GM18867 (cell line): ENCODE data around the gene PDE3B.
"Not testable (repeated sequence)": the region's sequence is repeated elsewhere in the genome, so short reads cannot be mapped to it uniquely, and the experiment has no call there.

ENCODE experiments used
- ATAC-seq: cut with Tn5 transposase; IDR thresholded peaks from one replicate; pipeline ENCODE4 v1.9.1; 2021; ENCODE audit warnings: mild to moderate bottlenecking, moderate library complexity; ENCODE audit not compliant: unreplicated experiment

Gene PDE3B

GRCh38 chr11:14643697-14644225 lies at the start of gene PDE3B:
TSS of gene PDE3B (plus strand) at chr11:14643804. CDS start at chr11:14644076, 272 bp downstream.
- ATAC-seq, result peak; percentile 76

GRCh38 chr11:14595261-14595660 lies 48.3 kb upstream of the PDE3B start:
- not testable (repeated sequence) for ATAC-seq

- no peak for ATAC-seq
Observed at GRCh38 chr11:14607713-14608112, 35.9 kb upstream of the PDE3B start.

GRCh38 chr11:14609902-14610301 lies 33.7 kb upstream of the PDE3B start:
- no peak for ATAC-seq

GRCh38 chr11:14611939-14612338 lies 31.7 kb upstream of the PDE3B start:
- no peak for ATAC-seq

- no peak for ATAC-seq
Observed at GRCh38 chr11:14612694-14613093, 30.9 kb upstream of the PDE3B start.

- ATAC-seq, result no peak
Observed at GRCh38 chr11:14614091-14614622, 29.4 kb upstream of the PDE3B start.

- ATAC-seq, result no peak
Observed at GRCh38 chr11:14617241-14618027, 26.2 kb upstream of the PDE3B start.

GRCh38 chr11:14618060-14618459 lies 25.5 kb upstream of the PDE3B start:
- ATAC-seq, result no peak

- ATAC-seq, result no peak
Observed at GRCh38 chr11:14619603-14620531, 23.7 kb upstream of the PDE3B start.

GRCh38 chr11:14622223-14622954 lies 21.2 kb upstream of the PDE3B start:
- ATAC-seq, result no peak

GRCh38 chr11:14623036-14623435 lies 20.6 kb upstream of the PDE3B start:
- ATAC-seq, result no peak

- no peak for ATAC-seq
Observed at GRCh38 chr11:14625586-14626205, 17.9 kb upstream of the PDE3B start.

- ATAC-seq, result no peak
Observed at GRCh38 chr11:14626650-14627049, 17.0 kb upstream of the PDE3B start.

GRCh38 chr11:14633506-14634224 lies 9.9 kb upstream of the PDE3B start:
- ATAC-seq, result not testable (repeated sequence)

GRCh38 chr11:14634813-14635212 lies 8.8 kb upstream of the PDE3B start:
- ATAC-seq, result no peak

- ATAC-seq, result no peak
Observed at GRCh38 chr11:14635546-14635945, 8.1 kb upstream of the PDE3B start.

- ATAC-seq, result peak; percentile 75
Observed at GRCh38 chr11:14636119-14636518, 7.5 kb upstream of the PDE3B start.

- no peak for ATAC-seq
Observed at GRCh38 chr11:14637868-14638409, 5.7 kb upstream of the PDE3B start.
